SKM-1 (cell line): ENCODE measurements around the gene SORCS2.
A peak's percentile ranks its signal among the peaks of the same experiment; 100 is the strongest.

Experiments used
- DNase-seq: peaks from one replicate; lab custom pipeline; 2025; ENCODE audit not compliant: unreplicated experiment; lab: John Stamatoyannopoulos, UW

The SORCS2 gene

DNA sequence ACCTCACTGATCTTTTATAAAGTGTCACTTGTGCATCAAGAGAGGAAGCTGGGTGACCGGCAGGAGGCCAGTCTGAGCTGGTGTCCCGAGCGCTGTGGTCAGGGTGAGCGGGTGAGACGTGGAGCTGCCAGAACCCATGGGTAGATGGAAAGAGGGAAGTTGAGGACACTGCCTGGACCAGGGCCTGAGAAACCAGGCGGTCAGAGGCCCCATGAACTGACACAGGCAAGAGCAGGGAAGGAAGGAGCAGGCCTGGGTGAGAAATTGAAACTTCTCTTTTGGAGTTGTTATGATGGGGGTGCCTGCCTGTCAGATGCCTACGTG, 554.7 kb downstream of the SORCS2 start:
- DNase-seq, result no peak

DNA sequence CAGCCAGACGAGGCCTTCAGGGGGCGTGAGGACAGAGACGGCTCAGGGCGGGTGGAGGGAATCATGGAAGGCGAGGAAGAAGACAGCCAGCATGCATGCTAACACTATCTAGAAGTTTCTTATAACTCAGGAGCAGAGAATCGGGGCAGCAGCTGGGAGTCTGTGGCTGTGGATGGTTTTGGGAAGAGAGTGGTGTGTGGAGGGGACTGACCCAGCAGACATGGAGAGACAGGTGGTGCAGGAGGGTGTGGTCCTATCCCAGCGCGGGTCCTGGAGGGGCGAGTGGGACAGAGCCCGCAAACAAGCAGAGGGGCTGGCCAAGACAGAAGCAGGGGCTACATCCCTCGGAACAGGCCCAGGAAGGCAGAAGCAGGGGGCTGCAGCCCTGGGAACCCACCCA, 555.2 kb downstream of the SORCS2 start:
- DNase-seq, result no peak

DNA sequence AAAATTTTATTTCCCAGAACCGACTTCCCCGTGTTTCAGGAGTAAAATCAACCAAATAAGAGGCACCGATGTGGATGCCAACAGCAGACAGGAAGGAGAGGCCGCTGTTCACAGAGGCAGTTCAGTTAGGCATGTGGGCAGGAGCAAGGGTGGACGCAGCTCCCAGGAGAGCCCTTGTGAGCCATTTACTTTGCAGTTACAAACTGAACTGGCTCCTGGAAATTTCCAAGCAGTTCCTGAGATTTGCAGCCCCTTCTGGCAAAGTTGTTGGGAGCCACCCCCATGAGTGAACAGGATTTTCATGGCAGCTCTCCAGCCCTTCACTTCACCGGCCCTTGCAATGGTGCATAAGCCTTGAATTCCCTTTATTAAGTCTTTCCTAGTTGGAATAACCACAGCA, 558.2 kb downstream of the SORCS2 start:
- DNase-seq, result no peak

DNA sequence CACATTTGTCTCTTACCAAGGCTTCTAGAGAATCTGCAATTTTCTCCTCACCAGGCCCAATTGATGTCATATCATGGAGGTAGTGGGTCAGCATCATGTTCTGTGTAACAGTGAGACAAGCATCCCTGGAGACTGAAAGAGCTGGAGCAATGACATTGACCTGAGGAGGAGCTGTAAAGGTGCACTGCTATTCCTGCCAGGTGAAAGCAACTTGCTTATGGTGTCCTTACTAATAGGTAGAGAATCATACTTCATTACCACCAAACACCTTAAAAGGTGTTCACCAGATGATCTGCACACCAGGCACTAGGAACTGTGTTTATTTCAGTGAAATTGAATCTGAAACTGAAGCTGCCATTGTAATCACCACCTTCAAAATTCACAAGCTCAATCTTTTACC, 558.6 kb downstream of the SORCS2 start:
- DNase-seq, result no peak

DNA sequence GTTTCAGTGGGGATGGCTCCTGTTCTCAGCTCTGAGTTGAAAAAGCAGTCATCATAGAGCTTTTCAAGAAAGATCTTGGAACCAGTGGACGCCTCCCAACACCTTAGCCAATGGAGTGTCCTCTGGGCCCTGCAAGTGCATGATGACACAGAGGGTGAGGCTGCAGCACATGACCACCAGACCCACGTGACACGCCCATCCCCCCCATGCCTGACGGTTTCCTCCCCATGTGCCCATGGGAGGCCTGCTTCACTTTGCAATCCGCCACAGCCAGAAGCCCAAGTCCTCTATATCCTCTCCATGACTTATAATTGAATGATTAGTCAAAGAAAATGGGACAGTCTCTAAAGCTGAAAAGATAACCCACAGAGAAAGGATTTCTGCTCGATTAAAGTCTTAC, 560.3 kb downstream of the SORCS2 start:
- DNase-seq, result no peak

DNA sequence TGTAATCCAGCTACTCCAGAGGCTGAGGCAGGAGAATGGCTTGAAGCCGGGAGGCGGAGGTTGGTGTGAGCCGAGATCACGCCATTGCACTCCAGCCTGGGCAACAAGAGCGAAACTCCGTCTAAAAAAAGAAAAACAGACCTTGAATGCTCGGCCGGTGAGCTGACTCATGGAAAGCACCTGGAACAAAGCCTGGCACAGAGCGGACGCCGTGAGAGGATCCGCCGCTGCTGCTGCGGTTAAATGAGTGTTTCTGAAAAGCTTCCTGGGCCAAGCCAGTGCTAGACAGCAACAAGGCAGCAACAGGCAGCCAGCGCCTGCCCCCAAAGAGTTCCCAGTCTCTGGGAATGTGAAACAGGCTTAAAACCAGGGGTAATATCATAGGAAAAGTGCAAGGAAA, 560.9 kb downstream of the SORCS2 start:
- no peak for DNase-seq

DNA sequence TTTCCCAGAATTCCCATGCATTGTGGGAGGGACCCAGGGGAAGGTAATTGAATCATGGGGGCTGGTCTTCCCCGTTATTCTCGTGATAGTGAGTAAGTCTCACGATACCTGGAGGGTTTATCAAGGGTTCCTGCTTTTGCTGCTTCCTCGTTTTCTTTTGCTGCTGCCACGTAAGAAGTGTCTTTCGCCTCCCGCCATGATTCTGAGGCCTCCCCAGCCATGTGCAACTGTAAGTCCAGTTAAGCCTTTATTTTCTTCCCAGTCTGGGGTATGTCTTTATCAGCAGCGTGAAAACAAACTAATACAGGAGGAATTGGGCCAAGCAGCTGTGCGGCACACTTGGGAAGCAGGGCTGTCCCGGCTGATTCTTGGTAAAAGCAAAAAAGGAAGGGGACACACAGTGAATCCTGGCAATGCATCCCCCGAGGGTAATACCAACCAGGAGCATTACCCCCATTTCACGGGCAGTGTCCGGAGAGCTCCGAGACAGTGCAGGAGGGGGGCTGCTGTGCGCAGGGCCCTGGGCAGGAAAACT, 561.7 kb downstream of the SORCS2 start:
- DNase-seq, result no peak

DNA sequence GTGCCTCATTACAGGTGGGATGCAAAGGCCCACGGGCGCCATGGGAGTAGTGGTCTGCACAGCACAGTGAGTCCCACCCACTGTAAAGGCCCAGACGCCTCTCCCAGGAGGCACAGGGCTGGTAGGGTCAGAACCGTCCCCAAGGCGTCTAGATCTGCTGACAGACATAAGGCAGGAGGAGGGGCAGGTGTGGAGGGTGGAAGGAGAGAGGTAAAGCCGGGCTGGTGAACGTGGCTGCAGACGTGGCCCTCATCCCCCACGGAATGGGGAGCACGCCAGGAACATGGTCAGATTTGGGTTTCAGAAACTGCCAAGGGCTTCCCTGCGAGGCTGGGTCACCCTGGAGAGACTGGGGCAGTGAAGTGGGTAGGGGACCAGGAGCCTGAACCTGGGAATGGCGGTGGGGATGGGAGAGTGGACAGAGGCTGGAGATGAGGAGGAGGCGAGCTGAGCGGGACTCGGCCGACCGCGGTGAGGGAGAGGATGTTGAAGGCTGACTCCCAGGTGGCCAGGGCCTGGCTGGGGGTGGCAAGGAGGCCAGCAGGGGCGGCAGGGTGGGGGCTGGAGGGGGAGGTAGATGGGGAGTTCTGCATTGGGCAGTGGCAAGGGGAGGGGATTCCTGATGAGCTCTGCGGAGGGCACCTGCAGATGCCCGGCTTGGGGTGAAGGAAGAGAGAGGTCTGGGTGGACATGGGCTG, 562.4 kb downstream of the SORCS2 start:
- no peak for DNase-seq

DNA sequence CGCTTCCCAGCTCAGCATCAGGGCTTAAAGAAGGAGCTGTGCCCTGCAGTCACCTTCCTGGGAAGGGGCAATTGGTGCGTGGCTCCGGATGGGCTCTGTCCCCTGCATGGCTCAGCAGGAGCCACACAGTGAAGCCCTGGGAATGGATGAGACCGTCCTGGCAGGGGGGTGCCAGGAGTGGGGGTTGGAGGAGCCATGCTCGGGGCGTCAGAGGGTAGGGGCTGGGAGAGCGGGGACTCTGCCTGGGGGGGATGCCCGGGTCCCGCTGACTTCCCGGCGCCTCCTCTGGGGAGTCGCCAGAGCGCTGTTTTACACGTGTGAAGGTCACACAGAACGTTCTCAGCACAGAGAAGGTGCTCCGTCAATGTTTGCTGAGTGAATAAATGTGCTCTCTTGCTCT, 563.2 kb downstream of the SORCS2 start:
- no peak for DNase-seq

DNA sequence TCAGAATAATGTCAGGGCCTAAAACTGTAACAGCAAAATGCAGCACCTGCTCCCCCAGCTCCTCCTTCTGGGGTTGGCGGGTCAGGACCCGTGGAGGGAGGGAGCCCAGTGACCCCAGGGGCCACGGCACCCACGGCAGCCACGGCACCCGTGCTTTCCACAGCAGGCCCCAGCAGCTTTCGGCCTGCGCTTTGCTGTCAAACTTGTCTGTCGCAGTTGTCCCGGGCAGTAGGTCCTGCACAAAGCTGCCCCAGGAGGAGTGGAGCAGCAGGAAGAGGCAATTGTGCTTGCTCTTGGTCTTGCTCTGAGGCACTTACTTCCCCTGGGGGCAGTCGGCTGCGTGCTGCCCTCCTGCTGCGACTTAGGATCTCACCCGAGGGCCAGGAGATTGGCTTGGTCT, 563.7 kb downstream of the SORCS2 start:
- DNase-seq, result no peak

DNA sequence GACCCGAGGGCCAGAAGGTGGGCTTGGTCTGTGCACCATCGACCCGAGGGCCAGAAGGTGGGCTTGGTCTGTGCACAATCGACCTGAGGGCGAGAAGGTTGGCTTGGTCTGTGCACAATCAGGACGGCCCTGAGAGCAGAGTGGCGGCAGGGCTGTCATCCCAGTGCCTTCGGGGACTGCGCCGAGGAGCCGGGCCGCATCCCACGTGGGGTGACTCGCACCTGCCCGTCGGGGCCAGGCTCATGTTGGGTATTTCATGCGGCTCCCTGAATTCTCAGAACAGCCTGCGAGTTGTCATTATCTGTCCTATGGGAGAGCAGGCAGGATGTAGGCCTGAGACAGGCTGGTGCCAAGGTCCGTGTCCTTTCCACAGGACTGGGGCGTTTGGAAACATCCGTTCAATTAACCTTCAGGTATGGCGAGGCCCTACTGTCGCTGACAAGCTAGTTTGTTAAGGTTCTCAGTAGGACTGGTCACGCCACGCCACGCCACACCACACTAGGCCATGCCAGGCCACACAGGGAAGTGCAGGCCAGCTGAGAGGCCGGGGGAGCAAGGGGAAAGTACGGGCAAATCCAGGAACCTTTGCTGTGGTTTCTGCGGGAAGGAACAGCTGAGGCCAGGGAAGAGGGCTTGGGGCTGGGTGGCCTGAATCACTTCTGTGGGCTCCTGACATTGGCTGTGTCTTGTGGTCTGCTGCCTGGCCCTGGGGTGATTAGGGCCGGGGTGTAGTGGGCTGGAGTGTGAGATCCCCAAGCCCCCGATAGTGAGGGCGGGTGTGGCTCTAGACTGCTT, 564.4 kb downstream of the SORCS2 start:
- no peak for DNase-seq

DNA sequence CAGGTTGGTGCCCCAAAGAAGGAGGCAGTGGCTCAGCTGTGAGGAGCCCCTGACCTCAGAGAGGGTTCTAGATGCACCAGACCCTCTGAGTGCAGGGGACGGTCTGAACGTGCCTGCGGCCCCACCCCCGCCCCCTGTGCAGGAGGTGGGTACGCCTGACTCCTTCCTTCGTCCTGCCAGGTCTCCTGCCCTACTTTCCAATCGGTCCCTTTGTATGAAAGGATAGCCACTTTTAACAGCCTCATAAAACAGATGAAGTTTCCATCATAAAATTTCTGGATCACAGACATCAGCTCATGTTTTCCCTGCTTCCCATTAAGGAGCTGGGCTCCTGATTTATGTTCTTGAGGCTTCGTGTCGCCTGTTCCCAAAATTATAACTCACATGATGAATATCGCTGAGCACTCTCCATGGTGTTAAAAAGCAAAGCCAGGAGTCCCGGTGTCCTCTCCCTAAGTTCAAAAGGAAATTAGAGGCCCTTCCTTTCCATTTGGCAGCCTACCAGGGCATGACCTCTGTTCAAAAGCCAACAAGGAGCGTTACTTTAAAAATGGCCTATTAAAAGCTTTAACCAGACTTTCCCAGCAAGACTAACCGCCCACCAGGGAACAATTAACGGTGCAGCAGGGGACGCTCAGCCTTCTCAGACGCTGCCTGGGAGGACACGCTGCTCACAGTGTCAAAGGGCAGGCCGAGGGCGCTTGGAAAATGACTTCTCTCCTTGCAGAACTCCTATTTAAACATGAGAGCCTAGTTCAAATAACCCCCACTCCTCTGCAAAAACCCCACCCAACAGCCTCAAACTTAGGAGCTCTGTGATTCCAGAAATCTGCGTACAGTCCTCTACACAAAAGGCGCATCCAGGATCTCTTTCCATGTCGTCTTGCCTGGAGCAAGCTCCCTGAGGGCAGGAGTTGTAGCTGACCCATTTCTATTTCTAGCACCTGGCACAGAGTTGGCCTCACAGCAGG, 565.4 kb downstream of the SORCS2 start:
- no peak for DNase-seq

DNA sequence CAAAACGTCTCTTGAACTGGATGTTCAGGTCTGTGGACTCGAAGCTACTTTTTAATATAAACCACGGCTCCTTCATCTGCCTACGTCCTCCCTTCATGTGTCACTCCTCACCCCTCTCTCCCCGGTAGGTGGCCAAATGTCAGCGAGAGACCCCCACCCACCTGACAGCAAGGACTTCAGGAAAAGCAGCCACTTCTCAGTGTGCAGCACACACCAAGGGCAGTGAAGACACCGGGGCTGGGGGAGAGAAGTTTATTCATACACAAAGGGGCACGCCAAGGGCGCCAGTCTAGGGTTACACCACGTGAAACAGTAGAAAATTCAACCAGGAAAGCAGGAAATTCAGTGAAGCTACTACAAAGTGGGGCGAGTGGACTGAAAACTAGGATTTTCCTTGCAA, 566.1 kb downstream of the SORCS2 start:
- DNase-seq, result no peak

DNA sequence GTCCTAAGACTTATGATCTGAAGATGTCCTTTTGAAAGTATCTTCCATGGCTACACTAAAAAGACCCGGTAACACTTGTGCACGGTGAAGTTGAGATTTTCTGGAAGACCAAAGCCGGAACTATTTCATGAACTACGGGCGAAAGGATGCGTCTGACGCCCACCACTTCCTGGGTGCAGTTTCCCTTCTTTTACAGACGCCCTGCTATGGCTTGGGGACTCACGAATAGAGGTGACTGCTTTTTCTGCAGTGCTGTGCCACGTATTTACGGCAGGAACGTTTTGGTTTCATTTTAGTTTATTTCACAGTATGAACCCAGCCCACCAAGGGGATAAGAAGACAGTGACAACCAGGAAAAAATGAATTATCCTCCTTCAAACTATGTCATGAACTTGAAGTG, 566.9 kb downstream of the SORCS2 start:
- DNase-seq, result no peak

DNA sequence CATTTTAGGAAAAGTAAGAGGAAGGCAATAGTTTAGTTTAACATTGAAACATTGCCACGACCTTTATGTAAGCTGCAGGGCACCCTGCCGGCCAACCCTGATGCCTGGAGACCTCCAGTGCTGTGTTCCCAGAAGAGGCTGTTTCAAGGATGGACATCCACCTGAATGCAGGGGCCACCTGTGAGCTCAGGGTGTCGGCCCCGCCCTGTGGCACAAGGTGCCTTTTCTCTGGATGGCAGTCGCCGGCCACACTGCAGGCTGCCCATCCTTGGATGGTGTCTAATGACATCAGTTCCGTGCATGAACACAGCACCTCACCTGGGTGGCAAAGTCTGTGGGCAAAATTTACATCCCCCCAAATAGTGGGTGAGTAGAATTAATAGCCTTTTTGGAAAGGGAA, 567.3 kb downstream of the SORCS2 start:
- no peak for DNase-seq

DNA sequence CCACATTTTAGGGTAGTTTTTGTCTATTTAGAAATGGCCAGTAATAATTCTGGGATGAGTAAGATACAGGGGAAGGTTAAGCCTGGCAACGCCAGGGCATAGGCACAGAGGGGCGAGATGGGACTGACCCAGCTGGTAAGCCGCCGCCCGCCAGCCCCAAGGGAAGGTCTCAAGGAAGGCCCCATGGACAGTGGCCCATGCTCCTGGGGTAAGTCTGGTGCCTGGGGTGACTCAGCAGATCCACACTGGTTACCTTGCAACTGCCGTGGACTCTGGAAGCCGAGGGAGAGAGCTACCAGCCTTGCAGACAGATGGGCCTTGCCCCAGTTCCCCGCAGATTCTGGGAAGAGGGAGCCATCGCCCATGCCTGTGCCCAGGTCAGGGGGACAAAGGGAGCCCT, 567.9 kb downstream of the SORCS2 start:
- DNase-seq, result no peak

DNA sequence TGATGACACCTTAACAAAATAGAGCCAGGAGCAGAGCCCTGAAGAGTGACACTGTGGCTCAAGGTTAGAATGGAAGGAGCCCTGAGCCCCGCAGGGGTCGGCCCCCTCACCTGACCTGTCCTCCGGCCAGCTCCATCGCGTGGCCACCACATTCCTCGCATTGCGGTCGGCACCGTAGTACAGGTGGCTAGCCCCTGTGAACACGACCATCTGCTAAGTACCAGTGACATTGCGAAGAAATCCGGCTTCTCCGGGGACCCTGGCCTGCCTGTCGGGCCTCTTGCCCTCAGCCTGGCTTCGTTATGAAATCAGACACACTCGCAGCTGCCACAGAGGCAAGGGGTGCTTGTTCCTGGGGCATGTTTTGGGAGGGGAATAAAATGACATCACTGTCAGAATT, 568.4 kb downstream of the SORCS2 start:
- no peak for DNase-seq

DNA sequence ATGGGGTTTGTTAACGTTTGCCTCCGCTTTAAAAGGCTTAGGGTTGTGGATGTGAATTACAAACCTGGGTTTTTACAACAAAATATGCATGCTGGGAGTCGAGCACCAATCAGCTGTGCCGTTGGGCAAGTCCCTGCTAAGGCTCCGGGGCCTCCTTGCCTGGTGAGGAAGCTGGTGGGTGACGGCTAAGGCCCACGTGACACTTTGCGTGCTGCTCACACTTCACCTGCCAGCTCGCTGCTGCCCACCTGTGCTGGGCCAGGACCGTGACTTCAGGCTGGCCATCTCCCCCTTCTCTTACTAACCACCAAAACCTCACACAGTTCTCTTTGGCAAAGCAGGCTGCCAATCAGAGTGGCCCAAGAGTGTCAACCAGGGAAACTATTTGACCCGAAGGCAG, 569.0 kb downstream of the SORCS2 start:
- DNase-seq, result no peak

DNA sequence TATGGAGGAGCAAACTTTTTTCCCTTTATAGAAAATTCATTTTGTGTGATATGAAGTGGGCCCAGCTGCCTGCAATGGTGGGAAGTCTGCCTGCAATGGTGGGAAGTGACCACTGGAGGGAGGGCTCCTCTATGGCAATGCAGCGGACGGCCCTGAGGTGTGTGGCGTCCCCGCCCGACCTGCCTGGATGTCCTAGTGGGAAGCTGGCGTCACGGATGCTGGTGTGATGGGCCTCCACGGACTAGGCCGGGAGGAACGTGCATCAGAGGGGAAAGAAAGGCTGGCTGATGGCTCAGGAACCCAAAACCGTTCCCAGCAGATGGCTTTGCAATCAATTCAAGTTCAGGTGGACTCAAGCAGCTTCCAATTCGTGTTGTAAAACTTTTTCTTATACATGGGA, 569.4 kb downstream of the SORCS2 start:
- DNase-seq, result peak; percentile 54

DNA sequence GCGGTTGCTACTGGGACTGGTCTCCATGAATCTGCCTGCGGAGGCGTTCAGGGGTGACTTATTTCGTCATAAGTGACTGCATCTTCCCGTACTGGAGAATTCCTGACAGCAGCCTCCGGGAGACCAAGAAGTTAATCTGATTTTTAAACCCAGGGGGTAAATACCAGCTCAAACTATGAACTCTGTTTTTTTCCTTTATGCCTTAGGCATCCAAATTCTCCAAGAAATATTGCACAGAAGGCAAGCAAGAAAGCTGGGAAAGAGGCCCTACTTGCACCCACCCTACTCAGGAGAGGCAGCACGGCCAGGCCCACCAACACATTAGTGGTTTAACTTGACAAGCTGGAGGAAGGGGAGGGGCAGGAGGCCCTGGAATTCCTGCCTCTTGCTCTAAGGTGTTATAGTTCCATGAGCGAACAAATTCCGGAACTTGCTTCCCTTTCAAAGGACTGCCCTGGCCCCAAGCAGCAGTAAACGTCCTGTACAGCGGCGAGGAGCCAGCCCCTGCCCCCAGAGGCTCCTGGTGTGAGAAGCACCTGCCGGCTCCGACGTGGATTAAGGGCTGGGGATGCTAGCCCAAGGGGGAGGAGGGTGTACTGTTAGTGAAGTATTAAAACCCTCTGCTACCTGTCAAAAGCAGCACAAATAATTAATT, 570.2 kb downstream of the SORCS2 start:
- no peak for DNase-seq

DNA sequence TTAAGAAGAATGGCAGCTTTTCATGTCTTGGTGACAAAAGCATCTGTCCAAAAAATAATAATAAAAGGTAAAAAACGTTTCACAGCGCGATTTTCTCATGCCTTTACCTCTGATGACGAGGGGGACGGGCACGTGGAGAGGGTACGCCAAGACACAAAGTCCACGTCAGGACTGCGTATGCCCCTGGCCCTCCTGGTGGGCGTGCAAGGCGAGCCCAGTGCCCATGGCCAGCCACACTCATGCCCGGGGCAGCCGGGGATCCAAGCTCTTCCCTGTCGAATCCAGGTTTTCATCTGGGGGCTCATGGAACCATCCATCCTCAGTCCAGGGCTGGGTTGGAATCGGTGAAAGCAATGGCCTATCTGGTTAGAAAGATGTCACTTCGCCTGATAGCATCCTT, 570.8 kb downstream of the SORCS2 start:
- DNase-seq, result no peak
